Daoy (cell line): Measurements from ENCODE around the gene RUFY3. TPM values are rescaled to one million over a fixed set of nuclear protein-coding genes. Genes with fewer than 3 reads are reported as not detected.
"Not testable (repeated sequence)": the region's sequence is repeated elsewhere in the genome, so short reads cannot be mapped to it uniquely, and the experiment has no call there.

Experiments used
- DNase-seq: peaks from one replicate; pipeline ENCODE4 v3.0.0-alpha.2; 2015; ENCODE audit warnings: low read depth
- total RNA-seq: library from RNA; depleted of rRNA; stranded (reverse); fragments of >200 nt; shearing (Covaris generic); gene quantifications from 2 replicates; pipeline ENCODE4 v1.2.3, GENCODE V29; 2014; rRNA removed

RUFY3 gene
- total RNA-seq, 1 experiment from 2014 or later: 8.3 TPM

GRCh38 chr4:70840631-70841030 is 118.9 kb downstream of the RUFY3 start:
- DNase-seq: not testable (repeated sequence)

- no peak for DNase-seq
Measured at GRCh38 chr4:70841211-70841610, 119.4 kb downstream of the RUFY3 start.

GRCh38 chr4:70841951-70842350 is 120.2 kb downstream of the RUFY3 start:
- no peak for DNase-seq

- DNase-seq: no peak
Measured at GRCh38 chr4:70842761-70843435, 121.1 kb downstream of the RUFY3 start.

GRCh38 chr4:70844180-70844579 is 122.4 kb downstream of the RUFY3 start:
- no peak for DNase-seq

- no peak for DNase-seq
Measured at GRCh38 chr4:70849291-70849690, 127.5 kb downstream of the RUFY3 start.

GRCh38 chr4:70855464-70855863 is 133.7 kb downstream of the RUFY3 start:
- DNase-seq: peak; percentile 6

Other genes with a start within 250 kb of the RUFY3 start
- not detected in 2 replicates for gene MUC7, start 249.8 kb upstream of the RUFY3 start, total RNA-seq
- gene AMTN, start 203.4 kb upstream of the RUFY3 start, total RNA-seq: 98.3 and 106 TPM in 2 replicates
- gene AMBN, start 129.7 kb upstream of the RUFY3 start, total RNA-seq: 0.06 TPM in 1 of 2 replicates, not detected in the other
- not detected in 2 replicates for gene ENAM, start 93.2 kb upstream of the RUFY3 start, total RNA-seq
- not detected in 2 replicates for gene JCHAIN, start 55.5 kb upstream of the RUFY3 start, total RNA-seq
- gene UTP3, start 33.4 kb upstream of the RUFY3 start, total RNA-seq: 15.7 and 20.0 TPM in 2 replicates
- 66.8 and 79.3 TPM in 2 replicates for gene GRSF1, start 117.9 kb downstream of the RUFY3 start, total RNA-seq
- gene MOB1B, start 180.4 kb downstream of the RUFY3 start, total RNA-seq: 3.0 and 5.0 TPM in 2 replicates